ENCODE measurements around the gene ADORA3.

GRCh38 chr1:111540928-111541327 is 37.5 kb upstream of the ADORA3 start:
- TF ChIP-seq EP300 (IDR thresholded peaks at IDR 0.05) (no peak), POLR2A (IDR thresholded peaks at IDR 0.05) (no peak), CTCF (IDR thresholded peaks at IDR 0.05) (no peak)
